Muscle of leg (tissue), 11 donors: Measurements from ENCODE around the gene PDRG1. TPM values are rescaled to one million over a fixed set of nuclear protein-coding genes. Genes with fewer than 3 reads are reported as not detected.

Source experiments
- DNase-seq: peaks from one replicate; pipeline ENCODE4 v3.0.0; 2013
- H3K27ac ChIP-seq: one replicate; pipeline ENCODE4 v1.5.1; 2013; ENCODE audit warnings: mild to moderate bottlenecking, low read length, control low read depth
- H3K27me3 ChIP-seq: one replicate; pipeline ENCODE4 v1.6.1; 2013; ENCODE audit warnings: low read length; ENCODE audit not compliant: control insufficient read depth, insufficient read depth
- H3K36me3 ChIP-seq: one replicate; pipeline ENCODE4 v1.6.1; 2013; ENCODE audit warnings: low read length; ENCODE audit not compliant: control insufficient read depth, insufficient read depth
- H3K4me1 ChIP-seq: one replicate; pipeline ENCODE4 v1.6.1; 2013; ENCODE audit warnings: low read length; ENCODE audit not compliant: control insufficient read depth, insufficient read depth
- H3K4me3 ChIP-seq: one replicate; pipeline ENCODE4 v1.5.1; 2013; ENCODE audit warnings: low read length, control low read depth
- H3K9me3 ChIP-seq: replicated peaks from 2 replicates; pipeline ENCODE4 v1.6.1; 2013; ENCODE audit warnings: low read depth, low read length; ENCODE audit not compliant: control insufficient read depth
- WGBS: methylation state at CpG from one replicate; pipeline ENCODE4 v1.1.5; 2013; ENCODE audit warnings: missing lambda C conversion rate; ENCODE audit not compliant: insufficient coverage; 5-methylcytosine and 5-hydroxymethylcytosine counted together
- polyA plus RNA-seq, 8 donors: library from polyadenylated mRNA; unstranded; fragments of 120-200 nt; gene quantifications; one replicate each; pipeline versions ENCODE4 v1.2.1 to v1.2.3, GENCODE V29; 2013; ENCODE audit warnings: inconsistent platforms in 1 of 8, low replicate concordance in 1 of 8; ENCODE audit not compliant: insufficient read length in 8 of 8, insufficient read depth in 1 of 8
- total RNA-seq: library from RNA; stranded (reverse); fragments of 120-200 nt; gene quantifications from one replicate; pipeline ENCODE4 v1.2.4, GENCODE V29; 2013

Gene PDRG1
- total and polyA plus RNA-seq, 9 donors: 10.9 to 18.8 (median 17.5) TPM

GRCh38 chr20:31949877-31950646 is 1.8 kb downstream of the PDRG1 start:
- peaks cover 4% of the 10 kb centered on the region for H3K9me3 ChIP-seq
- peaks cover 49% of the 10 kb centered on the region for H3K36me3 ChIP-seq
- no peak overlapping the region for H3K4me3 ChIP-seq
- H3K27me3 ChIP-seq: no peaks in the 10 kb centered on the region
- H3K27ac ChIP-seq: no peak overlapping the region
- peaks cover 6% of the 10 kb centered on the region for H3K4me1 ChIP-seq
- WGBS: 89% methylated on average over 7 of the region's 9 CpGs
- DNase-seq: no peak

- Histone ChIP-seq H3K9me3 (peaks cover 4% of the 10 kb centered on the region), H3K27me3 (no peaks in the 10 kb centered on the region), H3K4me3 (no peak overlapping the region), H3K27ac (no peak overlapping the region), H3K36me3 (peaks cover 66% of the 10 kb centered on the region), H3K4me1 (peaks cover 9% of the 10 kb centered on the region)
- 95% methylated on average over 2 of the region's 2 CpGs for WGBS
- DNase-seq: no peak
Observed at GRCh38 chr20:31948008-31948407, 3.8 kb downstream of the PDRG1 start.

DNA sequence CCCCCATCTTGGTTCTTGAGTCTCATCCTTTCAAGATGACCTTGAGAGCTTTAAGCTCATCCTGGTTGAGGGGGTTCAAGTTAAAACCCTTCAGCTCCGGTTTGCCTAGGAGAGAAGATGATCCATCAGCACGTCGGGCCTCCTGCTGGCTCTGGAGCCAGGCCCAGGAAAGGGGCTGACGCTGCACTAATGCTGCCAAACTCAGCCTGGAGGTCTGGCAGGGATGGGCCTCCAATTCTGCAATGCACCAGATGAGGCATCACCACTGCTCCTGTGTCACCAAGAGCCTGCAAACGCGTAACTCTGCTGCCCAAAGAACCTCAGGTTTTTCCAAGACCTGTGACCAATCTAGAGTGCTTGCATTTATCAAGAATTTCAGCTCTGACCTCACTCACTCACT is 6.1 kb downstream of the PDRG1 start:
- H3K9me3 ChIP-seq: peaks cover 4% of the 10 kb centered on the region
- H3K36me3 ChIP-seq: peaks cover 72% of the 10 kb centered on the region
- 67% methylated on average over 6 of the region's 6 CpGs for WGBS
- H3K27ac ChIP-seq: no peak overlapping the region
- peaks cover 4% of the 10 kb centered on the region for H3K4me1 ChIP-seq
- no peaks in the 10 kb centered on the region for H3K27me3 ChIP-seq
- H3K4me3 ChIP-seq: no peak overlapping the region
- DNase-seq: no peak

- no peak for DNase-seq
Observed at GRCh38 chr20:31945319-31945718, 6.5 kb downstream of the PDRG1 start.

DNA sequence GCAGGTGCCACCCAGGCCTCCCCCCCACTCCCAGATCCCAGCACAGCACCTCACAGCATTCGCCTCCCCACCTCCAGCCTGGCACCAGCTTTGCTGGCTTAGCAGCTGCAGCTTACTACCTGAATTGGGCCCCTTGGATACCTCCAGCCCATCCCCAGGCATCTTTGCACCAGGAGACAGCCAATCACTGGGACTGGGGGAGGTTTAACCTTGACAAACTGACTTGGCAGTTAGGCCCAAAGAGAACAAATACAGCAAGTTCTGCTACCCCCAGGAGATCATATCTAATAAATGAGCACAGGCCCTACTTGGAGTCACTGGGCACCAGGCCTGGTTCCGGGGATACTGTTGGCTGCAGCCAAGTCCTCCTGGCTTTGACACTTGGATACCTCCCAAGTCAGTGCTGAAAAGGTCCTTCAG is 8.8 kb downstream of the PDRG1 start:
- H3K4me3 ChIP-seq: no peak overlapping the region
- H3K4me1 ChIP-seq: peaks cover 3% of the 10 kb centered on the region
- DNase-seq: peak; percentile 24
- peaks cover 52% of the 10 kb centered on the region for H3K36me3 ChIP-seq
- 42% methylated on average over 2 of the region's 2 CpGs for WGBS
- no peak overlapping the region for H3K27ac ChIP-seq
- H3K27me3 ChIP-seq: no peaks in the 10 kb centered on the region
- peaks cover 2% of the 10 kb centered on the region for H3K9me3 ChIP-seq

More at GRCh38 chr20:31945319-31945718, 6.5 kb downstream of the PDRG1 start:
- H3K27ac ChIP-seq: no peak overlapping the region
- no peak overlapping the region for H3K4me3 ChIP-seq
- H3K36me3 ChIP-seq: peaks cover 72% of the 10 kb centered on the region
- WGBS: 87% methylated on average over 4 of the region's 4 CpGs
- peaks cover 3% of the 10 kb centered on the region for H3K4me1 ChIP-seq
- peaks cover 4% of the 10 kb centered on the region for H3K9me3 ChIP-seq
- no peaks in the 10 kb centered on the region for H3K27me3 ChIP-seq

DNA sequence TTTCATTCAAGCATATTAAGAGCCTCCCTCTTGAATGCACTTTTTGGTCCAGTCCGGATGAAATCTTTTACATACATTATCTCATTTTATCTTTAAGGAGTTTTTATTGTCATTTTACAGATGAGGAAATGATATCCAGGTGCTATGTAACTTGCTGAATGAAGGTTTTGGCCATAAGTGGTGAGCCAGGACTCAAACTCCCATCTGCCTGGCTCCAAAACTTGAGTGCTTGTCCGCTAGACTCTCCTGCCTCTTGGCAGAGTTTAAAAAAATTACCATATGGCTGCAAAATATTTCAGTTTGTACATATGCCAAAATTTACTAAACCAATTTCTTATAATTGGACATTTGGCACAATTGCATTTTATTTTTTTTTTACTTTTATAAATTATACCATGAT is 12.2 kb downstream of the PDRG1 start:
- DNase-seq: no peak
- no CpG with 5 or more reads among the region's 2 CpGs for WGBS

GRCh38 chr20:31937820-31938219 is 14.0 kb downstream of the PDRG1 start:
- Histone ChIP-seq H3K27ac (no peak overlapping the region), H3K27me3 (no peaks in the 10 kb centered on the region), H3K4me1 (no peaks in the 10 kb centered on the region), H3K4me3 (no peak overlapping the region), H3K9me3 (no peaks in the 10 kb centered on the region), H3K36me3 (peaks cover 7% of the 10 kb centered on the region)
- WGBS: no CpG with 5 or more reads among the region's 1 CpG
- no peak for DNase-seq

More for the DNA sequence above, 12.2 kb downstream of the PDRG1 start:
- Histone ChIP-seq H3K4me3 (no peak overlapping the region), H3K9me3 (no peaks in the 10 kb centered on the region), H3K36me3 (peaks cover 19% of the 10 kb centered on the region), H3K27ac (no peak overlapping the region), H3K27me3 (no peaks in the 10 kb centered on the region), H3K4me1 (peaks cover 3% of the 10 kb centered on the region)

GRCh38 chr20:31936420-31936819 is 15.4 kb downstream of the PDRG1 start:
- Histone ChIP-seq H3K4me1 (no peaks in the 10 kb centered on the region), H3K27me3 (no peaks in the 10 kb centered on the region), H3K4me3 (no peak overlapping the region), H3K27ac (no peak overlapping the region), H3K9me3 (no peaks in the 10 kb centered on the region), H3K36me3 (no peaks in the 10 kb centered on the region)
- 86% methylated on average over 2 of the region's 4 CpGs for WGBS
- no peak for DNase-seq

GRCh38 chr20:31934968-31935764 is 16.7 kb downstream of the PDRG1 start:
- 31% methylated on average over 5 of the region's 8 CpGs for WGBS
- no peak overlapping the region for H3K27ac ChIP-seq
- no peaks in the 10 kb centered on the region for H3K27me3 ChIP-seq
- no peaks in the 10 kb centered on the region for H3K36me3 ChIP-seq
- H3K4me1 ChIP-seq: no peaks in the 10 kb centered on the region
- no peak overlapping the region for H3K4me3 ChIP-seq
- no peak for DNase-seq
- no peaks in the 10 kb centered on the region for H3K9me3 ChIP-seq

DNA sequence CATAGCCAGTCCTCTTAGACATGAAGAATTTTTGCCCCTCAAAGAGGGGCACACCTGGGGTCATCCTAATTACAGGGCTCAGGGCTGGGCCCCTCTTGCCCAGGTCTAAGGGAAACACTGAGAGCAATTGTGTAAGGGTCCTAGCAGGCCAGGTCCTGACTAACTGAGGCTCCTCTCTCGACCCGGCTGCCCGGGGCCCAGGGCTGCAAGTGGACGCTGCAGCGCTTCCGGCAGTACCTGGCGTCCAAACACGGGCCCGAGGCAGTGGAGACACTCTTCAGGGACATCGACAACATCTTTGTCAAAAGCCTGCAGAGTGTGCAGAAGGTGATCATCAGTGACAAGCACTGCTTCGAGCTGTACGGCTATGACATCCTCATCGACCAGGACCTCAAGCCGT is 17.4 kb downstream of the PDRG1 start:
- DNase-seq: no peak
- Histone ChIP-seq H3K4me1 (no peaks in the 10 kb centered on the region), H3K4me3 (no peak overlapping the region), H3K36me3 (no peaks in the 10 kb centered on the region), H3K27ac (no peak overlapping the region), H3K9me3 (no peaks in the 10 kb centered on the region), H3K27me3 (no peaks in the 10 kb centered on the region)
- 83% methylated on average over 14 of the region's 14 CpGs for WGBS
